GM19025 (cell line): Measurements from ENCODE around the gene ANKRD61.
"Not testable (repeated sequence)": the region's sequence is repeated elsewhere in the genome, so short reads cannot be mapped to it uniquely, and the experiment has no call there.

Experiments used
- ATAC-seq: cut with Tn5 transposase; IDR thresholded peaks from one replicate; pipeline ENCODE4 v1.9.1; 2021; ENCODE audit warnings: mild to moderate bottlenecking, low read depth, moderate library complexity; ENCODE audit not compliant: unreplicated experiment

Gene ANKRD61

GRCh38 chr7:6028563-6028962 is 2.6 kb upstream of the ANKRD61 start:
- ATAC-seq, result no peak

- ATAC-seq, result no peak
Measured at GRCh38 chr7:6031567-6031966, 391 bp downstream of the ANKRD61 start.

GRCh38 chr7:6032167-6032566 is 991 bp downstream of the ANKRD61 start:
- no peak for ATAC-seq

- no peak for ATAC-seq
Measured at GRCh38 chr7:6032641-6033040, 1.5 kb downstream of the ANKRD61 start.

GRCh38 chr7:6035165-6035564 is 4.0 kb downstream of the ANKRD61 start:
- ATAC-seq, result no peak

GRCh38 chr7:6035686-6036085 is 4.5 kb downstream of the ANKRD61 start:
- ATAC-seq, result no peak

- no peak for ATAC-seq
Measured at GRCh38 chr7:6049780-6050179, 18.6 kb downstream of the ANKRD61 start.

- ATAC-seq, result not testable (repeated sequence)
Measured at GRCh38 chr7:6051185-6051584, 20.0 kb downstream of the ANKRD61 start.

- ATAC-seq, result no peak
Measured at GRCh38 chr7:6056616-6057015, 25.4 kb downstream of the ANKRD61 start.

- ATAC-seq, result no peak
Measured at GRCh38 chr7:6057316-6058129, 26.3 kb downstream of the ANKRD61 start.

- ATAC-seq, result not testable (repeated sequence)
Measured at GRCh38 chr7:6059941-6060340, 28.8 kb downstream of the ANKRD61 start.

GRCh38 chr7:6071406-6071805 is 40.2 kb downstream of the ANKRD61 start:
- ATAC-seq, result peak; percentile 83

GRCh38 chr7:6074612-6075380 is 43.6 kb downstream of the ANKRD61 start:
- no peak for ATAC-seq

GRCh38 chr7:6078548-6078947 is 47.4 kb downstream of the ANKRD61 start:
- ATAC-seq, result no peak

- not testable (repeated sequence) for ATAC-seq
Measured at GRCh38 chr7:6083047-6083446, 51.9 kb downstream of the ANKRD61 start.
